Measurements from ENCODE around the gene RBMS1. TPM values are rescaled to one million over a fixed set of nuclear protein-coding genes. Genes with fewer than 3 reads are reported as not detected.

RBMS1 gene
- total RNA-seq, 1 donor from 2014 or later = 93.3 TPM

- Histone ChIP-seq H3K4me3 (peak overlapping the region in 1 of 2 donors; percentile 12), H3K4me1 (peaks cover 90% of the 10 kb centered on the region), H3K36me3 (no peaks in the 10 kb centered on the region), H3K27me3 (no peaks in the 10 kb centered on the region), H3K27ac (peak overlapping the region; percentile 81), H3K9me3 (no peaks in the 10 kb centered on the region)
- intact Hi-C loops (cut with DNase I) = no loop called here
- no peak for TF ChIP-seq CTCF (IDR thresholded peaks at IDR 0.05)
- no peak for TF ChIP-seq POLR2AphosphoS5 (IDR thresholded peaks at IDR 0.05; ENCODE audit: insufficient read depth in 1 of 2, low read depth in 1 of 2)
- TF ChIP-seq POLR2A (IDR thresholded peaks at IDR 0.05) = no peak
- DNase-seq (ENCODE audit: extremely low spot score in 2 of 2) = no peak
Measured at GRCh38 chr2:160388464-160389263, 104.9 kb downstream of the RBMS1 start.

- no peak for DNase-seq (ENCODE audit: extremely low spot score in 2 of 2)
- Histone ChIP-seq H3K9me3 (no peaks in the 10 kb centered on the region), H3K4me1 (peaks cover 88% of the 10 kb centered on the region), H3K36me3 (no peaks in the 10 kb centered on the region), H3K4me3 (peak overlapping the region in 1 of 2 donors; percentile 12), H3K27ac (peak overlapping the region; percentile 81), H3K27me3 (no peaks in the 10 kb centered on the region)
- TF ChIP-seq POLR2AphosphoS5 (IDR thresholded peaks at IDR 0.05; ENCODE audit: insufficient read depth in 1 of 2, low read depth in 1 of 2) = peak; percentile 18 to 78
- TF ChIP-seq CTCF (IDR thresholded peaks at IDR 0.05) = no peak
- intact Hi-C loops (cut with DNase I) = no loop called here
Measured at GRCh38 chr2:160387558-160388262, 105.9 kb downstream of the RBMS1 start.

- H3K4me3 ChIP-seq = no peak overlapping the region
- TF ChIP-seq CTCF (IDR thresholded peaks at IDR 0.05) (no peak), POLR2A (IDR thresholded peaks at IDR 0.05) (no peak), POLR2AphosphoS5 (IDR thresholded peaks at IDR 0.05; ENCODE audit: insufficient read depth in 1 of 2, low read depth in 1 of 2) (no peak)
- intact Hi-C loops (cut with DNase I) = no loop called here
- H3K9me3 ChIP-seq = no peaks in the 10 kb centered on the region
- no peaks in the 10 kb centered on the region for H3K27me3 ChIP-seq
- peaks cover 88% of the 10 kb centered on the region for H3K4me1 ChIP-seq
- H3K27ac ChIP-seq = peak overlapping the region; percentile 4
- H3K36me3 ChIP-seq = no peaks in the 10 kb centered on the region
- no peak for DNase-seq (ENCODE audit: extremely low spot score in 2 of 2)
Measured at GRCh38 chr2:160384791-160385190, 108.8 kb downstream of the RBMS1 start.

GRCh38 chr2:160381425-160381951 is 112.1 kb downstream of the RBMS1 start:
- no peaks in the 10 kb centered on the region for H3K9me3 ChIP-seq
- no peaks in the 10 kb centered on the region for H3K36me3 ChIP-seq
- H3K27me3 ChIP-seq = no peaks in the 10 kb centered on the region
- H3K4me3 ChIP-seq = no peak overlapping the region
- intact Hi-C loops (cut with DNase I) = no loop called here
- TF ChIP-seq POLR2AphosphoS5 (IDR thresholded peaks at IDR 0.05; ENCODE audit: insufficient read depth in 1 of 2, low read depth in 1 of 2) (no peak), POLR2A (IDR thresholded peaks at IDR 0.05) (no peak), CTCF (IDR thresholded peaks at IDR 0.05) (no peak)
- H3K27ac ChIP-seq = no peak overlapping the region
- no peak for DNase-seq (ENCODE audit: extremely low spot score in 2 of 2)
- H3K4me1 ChIP-seq = peaks cover 88% of the 10 kb centered on the region

Measured in vagina (tissue), 2 donors.